ENCODE data around the gene C1orf53.

The C1orf53 gene

GRCh38 chr1:197923038-197923437 is 20.6 kb downstream of the C1orf53 start:
- ChIA-PET CTCF (no interaction called here), POLR2A (no interaction called here)
- DNase-seq (ENCODE audit: extremely low spot score), result no peak
- no peak for TF ChIP-seq FOXM1 (IDR thresholded peaks at IDR 0.05; ENCODE audit: borderline replicate concordance)
- no peak for TF ChIP-seq ARNT (IDR thresholded peaks at IDR 0.05)
- no peak for TF ChIP-seq HDGF (IDR thresholded peaks at IDR 0.05; ENCODE audit: borderline replicate concordance)

- ChIA-PET POLR2A (no interaction called here), CTCF (interaction anchor here (0.9 kb wide), 1 partner anchor 9 kb away, joined by 5 read pairs; no protein-coding TSS in a partner anchor)
- no peak for TF ChIP-seq ARNT (IDR thresholded peaks at IDR 0.05)
- no peak for TF ChIP-seq ELF4 (IDR thresholded peaks at IDR 0.05)
- TF ChIP-seq, protein P1, sequence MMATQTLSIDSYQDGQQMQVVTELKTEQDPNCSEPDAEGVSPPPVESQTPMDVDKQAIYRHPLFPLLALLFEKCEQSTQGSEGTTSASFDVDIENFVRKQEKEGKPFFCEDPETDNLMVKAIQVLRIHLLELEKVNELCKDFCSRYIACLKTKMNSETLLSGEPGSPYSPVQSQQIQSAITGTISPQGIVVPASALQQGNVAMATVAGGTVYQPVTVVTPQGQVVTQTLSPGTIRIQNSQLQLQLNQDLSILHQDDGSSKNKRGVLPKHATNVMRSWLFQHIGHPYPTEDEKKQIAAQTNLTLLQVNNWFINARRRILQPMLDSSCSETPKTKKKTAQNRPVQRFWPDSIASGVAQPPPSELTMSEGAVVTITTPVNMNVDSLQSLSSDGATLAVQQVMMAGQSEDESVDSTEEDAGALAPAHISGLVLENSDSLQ (IDR thresholded peaks at IDR 0.05), result no peak
- no peak for TF ChIP-seq L3MBTL2 (conservative IDR thresholded peaks at IDR 0.05)
- no peak for TF ChIP-seq SUZ12 (IDR thresholded peaks at IDR 0.05)
- no peak for TF ChIP-seq FOXM1 (IDR thresholded peaks at IDR 0.05; ENCODE audit: borderline replicate concordance)
- no peak for TF ChIP-seq HDGF (IDR thresholded peaks at IDR 0.05; ENCODE audit: borderline replicate concordance)
- TF ChIP-seq TARDBP (IDR thresholded peaks at IDR 0.05), result no peak
- TF ChIP-seq LEF1 (IDR thresholded peaks at IDR 0.05; ENCODE audit: borderline replicate concordance), result no peak
- no peak for TF ChIP-seq CTBP1 (IDR thresholded peaks at IDR 0.05; ENCODE audit: borderline replicate concordance)
- no peak for TF ChIP-seq FOXA1 (IDR thresholded peaks at IDR 0.05)
- TF ChIP-seq BHLHE40 (IDR thresholded peaks at IDR 0.05; ENCODE audit: borderline replicate concordance), result no peak
- no peak for TF ChIP-seq ZNF384 (IDR thresholded peaks at IDR 0.05)
- TF ChIP-seq SP1 (IDR thresholded peaks at IDR 0.05), result no peak
- no peak for TF ChIP-seq NFRKB (IDR thresholded peaks at IDR 0.05)
- TF ChIP-seq FOXK2 (IDR thresholded peaks at IDR 0.05), result no peak
- peak; percentile 65 for DNase-seq (ENCODE audit: extremely low spot score)
These were observed 22.2 kb downstream of the C1orf53 start for GRCh38 chr1:197924516-197925123.

DNA sequence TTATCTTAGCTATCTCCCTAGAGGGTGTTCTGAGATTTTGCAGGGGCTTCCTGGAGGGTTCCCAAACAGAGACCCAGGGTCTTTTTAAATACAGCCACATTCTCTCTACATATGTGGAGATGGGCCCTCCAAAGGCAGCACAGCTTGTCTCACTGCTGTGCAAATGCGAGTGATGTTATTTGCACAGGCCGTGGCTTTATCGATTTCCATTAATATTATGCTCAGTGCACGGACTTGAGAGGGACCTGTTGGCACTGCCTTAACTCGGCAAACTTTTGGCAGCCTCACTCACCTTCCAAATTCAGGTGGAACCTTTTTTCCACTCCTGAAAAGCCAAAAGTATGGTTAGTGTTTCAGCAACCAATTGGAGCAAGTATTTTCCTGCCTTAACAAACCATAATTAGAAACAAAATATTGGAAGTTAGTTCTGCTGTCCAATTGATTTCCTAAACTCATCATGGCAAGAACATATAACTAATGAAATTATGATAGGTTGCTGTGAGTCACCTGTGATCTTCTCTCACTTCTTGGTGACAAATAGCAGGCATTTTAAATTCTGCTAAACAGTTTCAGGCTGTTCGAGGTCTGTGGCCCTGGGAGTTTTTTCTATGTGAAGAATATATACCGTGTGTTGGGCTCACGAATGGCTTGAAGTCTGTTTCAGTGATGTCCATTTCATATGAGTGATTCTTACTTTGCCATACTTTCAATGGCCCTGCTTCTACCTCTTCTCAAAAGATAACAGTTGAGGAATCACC is 25.7 kb downstream of the C1orf53 start:
- TF ChIP-seq NFRKB (IDR thresholded peaks at IDR 0.05) (no peak), BHLHE40 (IDR thresholded peaks at IDR 0.05; ENCODE audit: borderline replicate concordance) (no peak), FOXM1 (IDR thresholded peaks at IDR 0.05; ENCODE audit: borderline replicate concordance) (no peak)
- TF ChIP-seq, protein P1 (IDR thresholded peaks at IDR 0.05), result no peak
- no peak for DNase-seq (ENCODE audit: extremely low spot score)
- CTCF ChIA-PET, result no interaction called here
- POLR2A ChIA-PET, result no interaction called here

DNA sequence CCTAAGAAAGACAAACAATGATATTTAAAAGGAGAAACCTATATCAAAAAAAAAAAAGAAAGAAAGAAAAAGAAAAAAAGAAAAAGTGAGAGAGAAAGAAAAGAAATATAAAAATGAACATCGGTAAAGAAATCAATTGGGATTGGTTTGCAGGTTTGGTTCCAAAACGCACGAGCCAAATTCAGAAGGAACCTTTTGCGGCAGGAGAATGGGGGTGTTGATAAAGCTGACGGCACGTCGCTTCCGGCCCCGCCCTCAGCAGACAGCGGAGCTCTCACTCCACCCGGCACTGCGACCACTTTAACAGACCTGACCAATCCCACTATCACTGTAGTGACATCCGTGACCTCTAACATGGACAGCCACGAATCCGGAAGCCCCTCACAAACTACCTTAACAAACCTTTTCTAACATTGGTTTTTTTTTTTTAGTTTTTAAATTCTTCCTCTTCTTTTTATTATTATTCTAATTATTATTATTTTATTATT is 26.5 kb downstream of the C1orf53 start:
- no peak for DNase-seq (ENCODE audit: extremely low spot score)
- TF ChIP-seq CTBP1 (IDR thresholded peaks at IDR 0.05; ENCODE audit: borderline replicate concordance) (no peak), ARNT (IDR thresholded peaks at IDR 0.05) (no peak), ELF4 (IDR thresholded peaks at IDR 0.05) (no peak), L3MBTL2 (conservative IDR thresholded peaks at IDR 0.05) (no peak), FOXK2 (IDR thresholded peaks at IDR 0.05) (no peak), NFRKB (IDR thresholded peaks at IDR 0.05) (no peak), SP1 (IDR thresholded peaks at IDR 0.05) (no peak), BHLHE40 (IDR thresholded peaks at IDR 0.05; ENCODE audit: borderline replicate concordance) (no peak), HDGF (IDR thresholded peaks at IDR 0.05; ENCODE audit: borderline replicate concordance) (no peak), FOXA1 (IDR thresholded peaks at IDR 0.05) (no peak), FOXM1 (IDR thresholded peaks at IDR 0.05; ENCODE audit: borderline replicate concordance) (no peak), LEF1 (IDR thresholded peaks at IDR 0.05; ENCODE audit: borderline replicate concordance) (no peak), TARDBP (IDR thresholded peaks at IDR 0.05) (no peak), ZNF384 (IDR thresholded peaks at IDR 0.05) (no peak), SUZ12 (IDR thresholded peaks at IDR 0.05) (no peak)
- TF ChIP-seq, protein P1 (IDR thresholded peaks at IDR 0.05), result no peak
- POLR2A ChIA-PET, result no interaction called here
- CTCF ChIA-PET, result interaction anchor here (0.7 kb wide), 1 partner anchor 528 kb away, joined by 3 read pairs; no protein-coding TSS in a partner anchor

- no peak for TF ChIP-seq FOXK2 (IDR thresholded peaks at IDR 0.05)
- TF ChIP-seq LEF1 (IDR thresholded peaks at IDR 0.05; ENCODE audit: borderline replicate concordance), result no peak
- no peak for TF ChIP-seq HDGF (IDR thresholded peaks at IDR 0.05; ENCODE audit: borderline replicate concordance)
- TF ChIP-seq FOXM1 (IDR thresholded peaks at IDR 0.05; ENCODE audit: borderline replicate concordance), result no peak
- TF ChIP-seq CTBP1 (IDR thresholded peaks at IDR 0.05; ENCODE audit: borderline replicate concordance), result no peak
- no peak for TF ChIP-seq NFRKB (IDR thresholded peaks at IDR 0.05)
- no peak for TF ChIP-seq TARDBP (IDR thresholded peaks at IDR 0.05)
- no peak for TF ChIP-seq BHLHE40 (IDR thresholded peaks at IDR 0.05; ENCODE audit: borderline replicate concordance)
- ChIA-PET POLR2A (no interaction called here), CTCF (interaction anchor here (1.0 to 1.5 kb wide), 2 partner anchors 9 to 11 kb away, joined by 3 to 5 read pairs; no protein-coding TSS in a partner anchor)
- DNase-seq (ENCODE audit: extremely low spot score), result no peak
These were observed 30.6 kb downstream of the C1orf53 start for GRCh38 chr1:197933016-197933415.

DNA sequence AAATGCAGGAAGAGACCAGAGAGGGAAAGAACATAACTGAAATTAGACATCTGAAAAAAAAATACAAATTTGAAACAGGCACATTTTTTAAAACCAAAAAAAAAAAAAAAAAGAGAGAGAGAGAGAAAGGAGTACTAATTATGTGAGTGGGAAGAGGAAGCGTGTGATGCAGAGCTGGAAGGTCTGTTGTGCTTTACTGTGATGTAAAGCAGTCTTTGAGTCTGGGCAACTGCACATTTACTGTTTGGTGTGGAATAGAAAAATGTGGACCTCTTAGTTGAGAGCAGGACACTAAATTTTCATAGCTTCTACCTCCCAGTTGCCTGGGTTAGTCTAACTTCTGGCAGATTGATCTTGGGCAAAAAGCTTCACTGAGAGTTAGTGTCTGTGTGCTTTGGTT is 31.2 kb downstream of the C1orf53 start:
- ChIA-PET CTCF (interaction anchor here (1.0 to 1.5 kb wide), 2 partner anchors 9 to 10 kb away, joined by 3 to 5 read pairs; no protein-coding TSS in a partner anchor), POLR2A (no interaction called here)
- no peak for DNase-seq (ENCODE audit: extremely low spot score)
- TF ChIP-seq ELF4 (IDR thresholded peaks at IDR 0.05), result no peak
- TF ChIP-seq TARDBP (IDR thresholded peaks at IDR 0.05), result no peak
- no peak for TF ChIP-seq CTBP1 (IDR thresholded peaks at IDR 0.05; ENCODE audit: borderline replicate concordance)
- no peak for TF ChIP-seq L3MBTL2 (conservative IDR thresholded peaks at IDR 0.05)
- no peak for TF ChIP-seq FOXA1 (IDR thresholded peaks at IDR 0.05)
- TF ChIP-seq, protein P1 (IDR thresholded peaks at IDR 0.05), result no peak
- TF ChIP-seq HDGF (IDR thresholded peaks at IDR 0.05; ENCODE audit: borderline replicate concordance), result no peak
- TF ChIP-seq FOXM1 (IDR thresholded peaks at IDR 0.05; ENCODE audit: borderline replicate concordance), result no peak
- no peak for TF ChIP-seq SUZ12 (IDR thresholded peaks at IDR 0.05)
- no peak for TF ChIP-seq ZNF384 (IDR thresholded peaks at IDR 0.05)
- TF ChIP-seq FOXK2 (IDR thresholded peaks at IDR 0.05), result no peak
- no peak for TF ChIP-seq NFRKB (IDR thresholded peaks at IDR 0.05)
- TF ChIP-seq SP1 (IDR thresholded peaks at IDR 0.05), result no peak
- no peak for TF ChIP-seq ARNT (IDR thresholded peaks at IDR 0.05)
- no peak for TF ChIP-seq BHLHE40 (IDR thresholded peaks at IDR 0.05; ENCODE audit: borderline replicate concordance)
- TF ChIP-seq LEF1 (IDR thresholded peaks at IDR 0.05; ENCODE audit: borderline replicate concordance), result no peak
